Astrocyte of the hippocampus (primary cell): ENCODE measurements around the gene RFX3.

Experiments used
- DNase-seq: peaks from one replicate; pipeline ENCODE4 v3.0.0; 2011; ENCODE audit warnings: low read depth, low spot score

RFX3 gene

DNA sequence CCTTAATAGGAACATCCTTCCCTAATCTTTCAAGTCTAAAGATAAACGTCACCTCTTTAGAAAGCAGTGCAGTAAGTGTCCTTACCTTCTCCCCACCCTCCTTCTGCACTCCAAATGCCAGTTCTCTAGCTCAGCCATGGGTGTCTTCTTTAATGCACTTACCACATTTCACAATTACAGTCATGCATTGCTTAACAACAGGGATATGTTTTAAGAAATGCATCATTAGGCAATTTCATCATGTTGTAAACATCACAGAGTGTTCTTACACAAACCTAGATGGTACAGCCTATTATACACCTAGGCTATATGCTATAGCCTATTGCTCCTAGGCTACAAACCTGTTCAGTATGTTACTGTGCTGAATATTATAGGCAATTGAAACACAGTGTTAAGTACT lies 91.2 kb downstream of the RFX3 start:
- DNase-seq = no peak

DNA sequence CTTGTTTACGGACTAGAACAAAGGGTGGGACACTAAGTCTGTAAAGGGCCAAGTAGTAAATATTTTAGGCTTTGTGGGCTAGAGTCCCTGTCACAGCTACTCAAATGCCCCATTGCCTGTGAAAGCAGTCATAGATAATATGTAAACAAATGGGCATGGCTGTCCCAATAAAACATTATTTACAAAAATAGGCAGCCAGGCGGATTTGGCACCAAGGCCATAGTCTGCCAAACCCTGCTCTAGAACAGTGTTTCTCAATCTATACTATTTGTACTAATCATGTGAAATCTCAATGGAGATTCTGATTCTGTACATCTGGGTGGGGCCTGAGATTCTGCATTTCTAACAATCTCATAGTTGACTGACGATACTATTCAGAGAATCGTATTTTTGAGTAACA lies 92.0 kb downstream of the RFX3 start:
- DNase-seq = no peak

GRCh38 chr9:3433066-3433465 lies 92.7 kb downstream of the RFX3 start:
- no peak for DNase-seq

DNA sequence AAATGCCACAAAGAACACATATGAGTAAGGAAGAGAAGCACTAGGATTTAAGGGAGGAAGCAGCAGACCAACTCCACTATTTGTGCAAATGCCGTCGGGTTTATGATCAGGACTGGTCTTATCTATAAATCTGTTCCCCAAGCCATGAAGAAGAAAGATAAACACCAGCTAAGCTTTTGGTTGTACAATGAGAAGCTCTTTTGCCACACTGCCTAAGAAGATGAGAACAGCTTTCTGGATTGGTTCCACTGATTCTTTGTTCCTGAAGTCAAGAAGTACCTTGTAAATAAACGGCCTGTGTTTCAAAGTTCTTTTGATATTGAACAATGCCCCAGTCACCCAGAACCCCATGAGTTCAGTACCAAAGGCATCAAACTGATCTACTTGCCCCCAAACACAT lies 93.9 kb downstream of the RFX3 start:
- no peak for DNase-seq

GRCh38 chr9:3419893-3420292 lies 105.9 kb downstream of the RFX3 start:
- DNase-seq = no peak

DNA sequence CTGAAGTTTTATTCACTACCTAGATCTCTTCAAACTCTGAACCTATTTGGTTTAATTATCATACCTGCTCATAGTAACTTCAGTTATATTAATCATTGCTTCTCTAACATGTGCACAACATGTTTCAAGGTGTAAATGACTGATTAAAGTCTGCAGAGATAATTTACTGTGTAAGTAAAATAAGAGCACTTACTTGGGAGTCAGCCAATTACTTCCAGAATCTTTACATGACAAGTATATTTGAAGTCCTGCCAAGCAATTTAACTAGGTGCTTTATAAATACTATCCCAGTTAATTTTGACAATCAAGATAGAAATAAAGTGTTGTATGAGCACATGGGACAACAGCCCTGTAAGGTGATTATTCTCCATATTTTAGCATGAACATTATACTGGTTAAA lies 109.9 kb downstream of the RFX3 start:
- DNase-seq = no peak

GRCh38 chr9:3413984-3414383 lies 111.8 kb downstream of the RFX3 start:
- DNase-seq = no peak

GRCh38 chr9:3410461-3410860 lies 115.3 kb downstream of the RFX3 start:
- no peak for DNase-seq

DNA sequence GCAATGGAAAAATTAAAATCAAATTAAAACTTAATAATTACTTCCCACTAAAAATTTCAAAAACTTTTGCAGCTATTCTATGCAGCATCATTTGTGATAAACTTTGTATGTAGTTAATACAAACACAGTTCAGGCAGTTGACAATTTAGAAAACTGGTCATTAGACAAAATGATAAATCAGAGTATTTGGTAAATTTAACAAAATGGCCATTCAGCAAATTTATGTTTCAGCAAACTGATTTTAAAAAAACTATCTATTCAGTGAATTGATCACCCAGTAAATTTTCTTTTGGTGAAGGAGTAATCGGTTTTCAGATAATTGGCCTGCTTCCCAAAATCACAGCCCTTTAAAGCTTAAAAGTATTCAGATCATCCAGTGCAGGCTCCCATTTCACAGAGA lies 116.3 kb downstream of the RFX3 start:
- no peak for DNase-seq

GRCh38 chr9:3403315-3403714 lies 122.5 kb downstream of the RFX3 start:
- DNase-seq = no peak

DNA sequence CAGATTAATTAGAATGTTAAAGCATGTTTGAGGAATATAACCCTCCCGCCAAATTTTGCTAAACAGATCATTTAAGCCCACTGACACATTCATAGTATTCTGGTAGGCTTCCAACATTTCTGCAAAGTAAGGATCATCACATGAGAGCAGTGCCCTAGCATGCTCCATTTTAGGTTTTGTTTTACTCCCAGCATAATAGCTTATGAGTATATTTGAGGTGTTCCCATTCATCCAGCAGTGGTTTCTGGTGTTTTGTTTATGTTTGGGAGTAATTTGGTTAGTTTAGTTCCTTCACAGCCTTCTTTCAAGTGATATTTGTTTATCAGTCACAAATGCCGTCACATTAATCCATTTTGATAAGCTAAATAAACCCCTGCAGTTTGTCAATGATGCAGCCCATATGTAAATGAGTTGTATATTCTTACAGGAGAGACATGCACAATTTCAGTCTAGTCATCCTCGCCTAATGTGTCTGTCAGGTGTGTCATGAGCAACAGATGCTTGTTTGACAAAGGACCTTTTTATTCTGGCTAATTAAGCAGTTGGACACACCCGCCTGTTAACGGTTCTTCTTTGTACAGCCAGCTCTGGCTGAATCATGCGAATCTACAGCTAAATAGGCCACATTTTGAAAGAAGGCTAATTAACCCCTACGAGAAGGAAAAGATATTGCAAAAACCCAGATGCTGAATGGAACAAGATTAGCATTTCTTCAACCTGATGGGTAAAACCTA lies 124.4 kb downstream of the RFX3 start:
- DNase-seq = peak; percentile 60

DNA sequence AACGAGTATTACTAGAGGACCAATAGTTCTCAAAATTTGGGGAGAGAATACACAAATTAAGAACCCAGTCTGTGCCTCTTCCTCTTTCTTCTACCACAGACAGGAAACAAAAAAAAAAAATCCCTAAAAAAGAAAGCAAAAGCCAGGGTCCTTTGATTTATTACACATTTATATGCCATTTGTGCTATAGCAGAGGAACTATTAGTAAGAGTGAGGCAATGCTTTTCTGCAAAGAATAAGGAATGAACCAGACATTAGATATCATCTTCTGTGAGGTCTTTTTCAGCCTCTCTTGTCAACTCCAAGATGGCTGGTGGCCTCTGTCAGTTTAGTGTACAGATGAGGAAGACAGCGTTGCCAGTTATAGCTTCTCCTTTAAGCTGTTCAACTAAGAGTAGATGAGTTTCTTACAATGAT lies 127.6 kb downstream of the RFX3 start:
- no peak for DNase-seq

GRCh38 chr9:3397766-3398165 lies 128.0 kb downstream of the RFX3 start:
- no peak for DNase-seq

GRCh38 chr9:3391414-3391813 lies 134.4 kb downstream of the RFX3 start:
- DNase-seq = no peak

DNA sequence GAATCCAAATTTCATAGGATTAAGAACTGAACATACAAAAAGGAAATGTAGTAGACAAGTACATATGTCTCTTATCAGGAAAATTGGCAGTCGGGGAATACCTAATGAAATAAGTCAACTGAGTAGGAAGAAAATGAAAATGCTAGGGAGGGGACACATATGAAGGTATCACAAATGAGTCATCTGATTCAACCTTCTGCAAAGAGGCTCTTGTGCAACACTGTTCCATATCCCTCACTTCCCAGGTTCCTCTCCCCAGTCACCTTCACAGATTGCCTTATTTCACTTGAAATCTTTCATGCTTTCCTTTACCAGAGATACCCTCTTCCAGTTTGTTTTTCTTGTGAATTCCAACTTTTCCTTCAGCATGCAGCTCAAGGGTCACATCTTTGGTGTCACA lies 139.0 kb downstream of the RFX3 start:
- no peak for DNase-seq

DNA sequence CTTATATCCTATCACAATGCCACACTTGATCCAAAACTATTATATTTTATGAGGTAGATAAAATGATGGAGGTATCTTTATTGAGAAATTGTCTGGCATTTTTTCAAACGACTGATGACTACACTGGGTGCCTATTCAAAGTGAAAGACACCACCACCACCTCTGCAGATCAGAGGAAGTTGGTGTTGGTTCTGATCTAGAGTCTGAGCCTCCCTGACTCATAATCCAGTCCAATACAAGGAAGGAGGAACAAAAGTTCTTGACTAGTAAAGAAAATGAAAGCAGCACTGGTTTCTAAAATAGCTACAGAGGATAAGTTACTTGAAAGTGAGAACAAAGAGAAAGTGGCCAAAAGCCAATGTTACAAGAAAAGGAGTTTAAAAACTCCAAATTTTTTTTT lies 139.9 kb downstream of the RFX3 start:
- DNase-seq = no peak

GRCh38 chr9:3371842-3372241 lies 154.0 kb downstream of the RFX3 start:
- no peak for DNase-seq

DNA sequence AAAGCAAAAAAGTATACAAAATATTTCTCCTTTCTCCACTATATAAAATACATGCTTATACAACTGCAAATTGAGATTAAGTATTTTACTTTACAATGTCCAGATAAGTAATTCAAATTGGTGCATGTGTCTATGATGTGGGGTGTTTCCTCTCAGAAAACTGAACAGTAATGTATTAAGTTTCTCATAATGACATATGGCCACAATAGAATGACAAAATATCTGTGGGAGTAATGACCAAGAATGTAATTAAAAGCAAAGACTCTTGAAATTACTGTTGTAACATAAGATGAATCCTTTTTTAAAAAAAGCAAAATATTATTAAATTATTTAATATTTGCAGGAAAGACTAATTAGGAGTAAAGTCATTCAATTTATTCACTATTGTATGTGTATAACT lies 155.1 kb downstream of the RFX3 start:
- no peak for DNase-seq

DNA sequence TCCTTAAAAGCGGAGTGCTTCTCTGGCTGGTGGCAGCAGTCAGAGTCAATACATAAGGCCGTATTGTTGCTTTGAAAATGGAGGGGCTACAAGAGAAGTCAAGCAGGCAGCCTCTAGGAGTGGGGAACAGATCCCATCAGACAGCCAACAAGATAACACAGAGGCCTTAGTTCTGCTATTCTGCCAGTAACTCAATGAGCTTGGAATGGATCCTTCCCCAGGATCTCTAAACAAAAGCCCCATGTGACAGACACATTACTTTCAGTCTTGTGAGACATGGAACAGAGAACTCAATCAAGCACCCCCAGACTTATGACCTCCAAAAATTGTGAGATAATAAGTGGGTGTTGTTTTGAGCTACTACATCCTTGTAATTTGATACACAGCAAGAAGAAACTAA lies 158.6 kb downstream of the RFX3 start:
- DNase-seq = no peak

DNA sequence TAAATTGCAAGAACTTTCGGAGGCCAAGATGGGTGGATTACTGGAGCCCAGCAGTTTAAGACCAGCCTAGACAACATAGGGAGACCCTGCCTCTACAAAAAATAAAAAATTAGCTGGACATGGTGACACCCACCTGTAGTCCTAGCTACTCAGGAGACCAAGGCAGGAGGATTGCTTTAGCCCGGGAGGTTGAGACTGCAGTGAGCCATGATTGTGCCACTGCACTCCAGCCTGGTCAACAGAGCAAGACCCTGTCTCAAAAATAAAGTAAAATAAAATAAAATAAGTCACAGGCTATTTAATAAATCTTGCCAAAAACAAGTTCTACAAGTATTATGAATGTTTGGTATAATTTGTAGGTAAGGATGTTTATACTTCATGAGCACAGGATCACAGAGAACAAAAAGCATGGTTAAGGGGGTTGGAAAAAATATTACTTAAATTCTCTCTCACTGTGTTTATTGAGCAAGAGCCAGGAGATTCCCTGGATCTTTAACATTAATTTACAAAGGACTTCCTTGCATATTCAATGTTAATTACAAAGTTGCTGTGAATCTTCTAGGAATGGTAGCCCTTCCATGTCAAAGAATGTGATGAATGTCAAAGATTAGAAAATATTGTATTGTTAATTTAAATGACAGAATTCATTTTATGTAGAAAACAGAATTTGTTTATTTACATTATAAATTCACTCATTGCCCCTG lies 164.0 kb downstream of the RFX3 start:
- DNase-seq = no peak

DNA sequence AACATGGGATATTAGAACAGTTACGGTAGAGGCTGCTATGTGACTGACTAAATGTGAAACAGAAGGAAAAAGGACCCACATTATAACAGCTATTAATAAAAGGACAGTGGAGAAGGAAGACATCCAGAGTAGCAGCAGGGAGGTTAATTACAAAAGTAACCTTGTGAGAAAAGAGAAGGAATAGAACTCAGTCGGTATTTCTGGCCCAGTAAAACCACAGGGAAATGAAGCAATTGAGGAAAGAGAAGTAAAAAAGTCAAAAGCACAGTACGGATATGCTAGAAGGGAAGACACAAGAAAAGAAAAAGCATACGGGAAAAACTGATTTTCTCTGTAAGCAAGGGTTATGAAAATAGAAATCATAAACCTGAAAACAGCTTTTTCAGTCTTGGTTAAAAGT lies 164.7 kb downstream of the RFX3 start:
- DNase-seq = no peak

DNA sequence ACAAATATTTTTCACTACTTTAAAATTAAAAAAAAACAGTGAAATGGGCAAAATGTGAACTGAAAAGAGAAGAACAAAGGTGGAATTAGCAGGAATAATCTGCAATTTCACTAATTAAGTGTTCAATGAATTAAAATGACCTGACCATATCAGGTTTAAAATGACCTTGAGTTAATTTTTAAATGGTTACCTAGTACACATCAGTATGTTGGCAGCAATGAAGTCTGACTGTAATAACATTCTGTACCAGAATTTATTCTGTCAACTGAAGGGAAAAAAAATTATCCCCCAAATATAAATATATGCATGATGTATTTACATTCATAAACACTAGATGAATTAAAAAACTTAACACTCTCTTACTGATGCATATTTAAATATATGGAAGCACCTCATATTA lies 165.6 kb downstream of the RFX3 start:
- no peak for DNase-seq

GRCh38 chr9:3359778-3360177 lies 166.0 kb downstream of the RFX3 start:
- DNase-seq = no peak
